Measurements from ENCODE around the gene CDT1.

DNA sequence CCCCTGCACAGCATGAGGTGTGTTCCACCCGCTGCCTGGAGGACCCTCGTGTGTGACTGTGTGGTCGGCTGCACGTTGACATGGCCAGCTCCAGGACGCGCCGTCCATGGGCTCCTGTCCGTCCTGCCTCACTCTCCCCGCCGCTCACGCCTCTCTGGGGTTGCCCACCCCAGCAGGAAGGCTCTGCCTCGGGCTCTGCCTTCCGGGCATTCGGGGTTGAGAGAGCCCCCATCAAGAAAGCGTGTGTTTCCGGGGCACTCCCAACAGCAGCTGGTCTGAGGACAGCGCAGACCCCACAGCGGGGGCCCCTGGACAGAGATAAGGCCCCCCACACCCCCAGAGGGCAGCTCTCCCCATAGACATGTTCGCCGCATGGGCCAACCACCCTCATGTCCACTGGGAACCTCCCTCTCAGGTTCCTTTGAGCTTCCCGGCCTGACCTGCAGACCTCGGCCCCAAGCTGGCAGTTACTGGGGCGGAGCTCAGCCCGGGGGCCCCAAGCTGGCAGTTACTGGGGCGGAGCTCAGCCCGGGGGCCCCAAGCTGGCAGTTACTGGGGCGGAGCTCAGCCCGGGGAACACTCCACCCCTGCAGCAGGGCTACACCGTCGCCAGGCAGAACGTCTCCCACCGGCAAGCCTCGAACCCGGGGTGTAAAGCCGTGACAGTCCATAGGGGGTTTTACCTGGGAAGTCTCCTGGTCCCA, 10.2 kb upstream of the CDT1 start:
- TF ChIP-seq CTCF (IDR thresholded peaks at IDR 0.05) (no peak), POLR2A (IDR thresholded peaks at IDR 0.05) (no peak)

Measured in tibial nerve (tissue), 3 donors.